ENCODE results near the gene CARD9.

CARD9 gene

GRCh38 chr9:136379401-136379800 is 5.9 kb upstream of the CARD9 start:
- Histone ChIP-seq H3K9me3 (ENCODE audit: control insufficient read depth, insufficient read depth, low read depth, low read length) (no peaks in the 10 kb centered on the region), H3K27ac (ENCODE audit: low read depth, low read length) (no peak overlapping the region), H3K4me3 (ENCODE audit: low read depth, low read length) (no peak overlapping the region), H3K36me3 (ENCODE audit: control insufficient read depth, insufficient read depth, low read length) (peaks cover 93% of the 10 kb centered on the region), H3K9ac (ENCODE audit: low read length) (no peak overlapping the region), H3K4me1 (ENCODE audit: control insufficient read depth, insufficient read depth, low read length) (no peaks in the 10 kb centered on the region), H3K27me3 (ENCODE audit: control insufficient read depth, insufficient read depth, low read length) (no peaks in the 10 kb centered on the region)

DNA sequence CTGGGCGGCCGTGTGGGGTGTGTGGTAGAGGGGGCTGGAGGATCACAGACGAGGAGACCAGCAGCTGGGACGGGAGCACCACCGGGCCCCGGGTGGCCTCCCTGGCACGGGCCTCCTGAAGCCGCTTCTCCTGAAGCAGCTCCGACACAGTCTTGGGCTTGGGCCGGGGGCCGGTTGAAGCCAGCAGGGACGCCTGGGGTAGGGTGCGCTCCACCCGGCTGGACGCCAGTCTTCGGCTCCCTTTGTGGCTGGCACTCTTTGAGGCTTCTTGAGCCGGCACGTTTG is 5.5 kb upstream of the CARD9 start:
- Histone ChIP-seq H3K27ac (ENCODE audit: low read depth, low read length) (no peak overlapping the region), H3K4me1 (ENCODE audit: control insufficient read depth, insufficient read depth, low read length) (no peaks in the 10 kb centered on the region), H3K9me3 (ENCODE audit: control insufficient read depth, insufficient read depth, low read depth, low read length) (no peaks in the 10 kb centered on the region), H3K4me3 (ENCODE audit: low read depth, low read length) (no peak overlapping the region), H3K27me3 (ENCODE audit: control insufficient read depth, insufficient read depth, low read length) (no peaks in the 10 kb centered on the region), H3K36me3 (ENCODE audit: control insufficient read depth, insufficient read depth, low read length) (peaks cover 88% of the 10 kb centered on the region), H3K9ac (ENCODE audit: low read length) (no peak overlapping the region)

DNA sequence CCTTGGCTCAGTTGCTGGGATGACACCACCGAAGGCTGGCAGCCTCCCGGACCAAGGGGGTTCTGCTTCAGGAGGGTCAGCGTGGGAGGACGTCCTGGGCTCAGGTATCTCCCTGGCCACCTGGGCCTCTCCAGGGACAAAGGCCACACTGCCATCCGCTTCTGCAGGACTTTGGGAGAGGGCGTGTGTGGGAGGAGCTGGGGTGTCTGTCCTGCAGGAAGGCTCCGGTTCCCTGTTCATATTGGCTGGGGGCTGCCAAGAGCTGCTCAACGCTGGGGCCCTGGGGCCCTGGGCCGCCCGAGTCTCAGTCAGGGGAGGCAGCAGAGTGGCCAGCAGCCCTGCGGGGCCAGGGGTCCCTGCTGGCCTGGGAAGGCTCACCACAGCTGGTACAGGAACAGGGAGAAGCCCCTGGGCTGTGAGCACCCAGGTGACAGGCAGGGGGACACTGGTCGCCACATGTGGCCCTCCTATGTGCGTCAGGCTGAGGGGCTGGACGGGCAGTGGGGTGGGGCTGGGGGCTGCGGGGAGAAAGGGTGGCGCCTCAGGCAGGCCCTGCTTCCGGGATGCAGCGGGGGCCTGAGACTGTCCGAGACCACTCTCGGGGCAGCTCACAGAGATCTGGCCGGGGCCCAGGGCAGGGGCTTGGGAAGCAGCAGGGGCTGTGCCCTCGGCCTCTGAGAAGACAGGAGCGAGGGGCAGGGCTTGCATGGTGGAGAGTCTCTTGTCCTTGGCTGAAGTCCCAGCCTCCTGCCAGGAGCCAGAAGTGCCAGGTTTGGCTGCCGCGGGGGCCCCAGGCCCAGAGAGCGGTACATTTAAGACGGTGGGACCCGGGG is 4.9 kb upstream of the CARD9 start:
- Histone ChIP-seq H3K9ac (ENCODE audit: low read length) (no peak overlapping the region), H3K27me3 (ENCODE audit: control insufficient read depth, insufficient read depth, low read length) (no peaks in the 10 kb centered on the region), H3K27ac (ENCODE audit: low read depth, low read length) (no peak overlapping the region), H3K9me3 (ENCODE audit: control insufficient read depth, insufficient read depth, low read depth, low read length) (no peaks in the 10 kb centered on the region), H3K36me3 (ENCODE audit: control insufficient read depth, insufficient read depth, low read length) (peaks cover 83% of the 10 kb centered on the region), H3K4me1 (ENCODE audit: control insufficient read depth, insufficient read depth, low read length) (no peaks in the 10 kb centered on the region), H3K4me3 (ENCODE audit: low read depth, low read length) (no peak overlapping the region)

DNA sequence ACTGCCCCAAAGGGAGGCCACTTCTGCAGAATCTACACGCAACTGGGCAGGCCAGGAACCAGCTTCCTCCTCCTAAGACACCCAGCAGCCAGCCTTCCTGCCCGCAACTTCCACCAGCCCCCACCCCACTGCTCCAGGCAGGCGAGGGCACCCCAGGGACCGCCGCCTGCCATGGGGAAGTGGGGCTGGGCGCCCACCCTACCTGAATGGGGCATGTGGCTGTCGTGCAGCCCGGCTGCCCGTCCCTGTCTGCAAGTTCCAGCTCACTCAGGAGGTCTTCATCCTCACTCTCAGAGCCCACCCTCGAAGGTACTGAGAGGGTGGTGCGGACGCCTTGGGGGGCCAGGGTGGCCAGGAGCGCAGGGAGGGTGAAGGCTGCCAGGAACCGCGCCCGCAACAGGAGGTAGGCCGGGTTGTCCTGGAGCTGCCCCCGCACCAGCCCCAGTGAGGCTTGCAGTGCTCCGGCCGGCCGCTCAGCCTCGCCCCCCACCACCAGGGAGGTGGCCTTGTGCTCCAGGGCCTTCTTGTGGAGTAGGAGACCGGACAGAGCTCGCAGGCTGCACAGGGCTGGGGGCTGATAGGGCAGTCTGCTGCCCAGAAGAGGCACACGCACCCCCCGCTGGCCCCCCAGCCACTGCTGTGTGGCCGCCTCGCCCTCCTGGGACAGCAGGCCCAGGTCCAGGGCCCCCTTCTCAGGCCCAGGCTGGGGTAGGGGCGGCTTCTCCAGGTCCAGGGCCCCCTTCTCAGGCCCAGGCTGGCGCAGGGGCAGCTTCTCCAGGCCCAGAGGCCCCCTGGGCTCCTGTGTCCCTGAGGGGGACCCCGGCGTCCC is 4.1 kb upstream of the CARD9 start:
- H3K36me3 ChIP-seq (ENCODE audit: control insufficient read depth, insufficient read depth, low read length): peaks cover 74% of the 10 kb centered on the region
- no peak overlapping the region for H3K27ac ChIP-seq (ENCODE audit: low read depth, low read length)
- no peaks in the 10 kb centered on the region for H3K27me3 ChIP-seq (ENCODE audit: control insufficient read depth, insufficient read depth, low read length)
- H3K4me1 ChIP-seq (ENCODE audit: control insufficient read depth, insufficient read depth, low read length): no peaks in the 10 kb centered on the region; the same call in 1 of the 2 replicates
- H3K9me3 ChIP-seq (ENCODE audit: control insufficient read depth, insufficient read depth, low read depth, low read length): no peaks in the 10 kb centered on the region
- no peak overlapping the region for H3K4me3 ChIP-seq (ENCODE audit: low read depth, low read length)
- H3K9ac ChIP-seq (ENCODE audit: low read length): no peak overlapping the region

GRCh38 chr9:136376457-136376856 is 3.0 kb upstream of the CARD9 start:
- H3K9ac ChIP-seq (ENCODE audit: low read length): no peak overlapping the region
- no peak overlapping the region for H3K27ac ChIP-seq (ENCODE audit: low read depth, low read length)
- peaks cover 63% of the 10 kb centered on the region for H3K36me3 ChIP-seq (ENCODE audit: control insufficient read depth, insufficient read depth, low read length)

GRCh38 chr9:136375096-136375495 is 1.6 kb upstream of the CARD9 start:
- H3K4me3 ChIP-seq (ENCODE audit: low read depth, low read length): no peak overlapping the region
- H3K4me1 ChIP-seq (ENCODE audit: control insufficient read depth, insufficient read depth, low read length): no peaks in the 10 kb centered on the region; the same call in 1 of the 2 replicates
- H3K9me3 ChIP-seq (ENCODE audit: control insufficient read depth, insufficient read depth, low read depth, low read length): no peaks in the 10 kb centered on the region
- peaks cover 54% of the 10 kb centered on the region for H3K36me3 ChIP-seq (ENCODE audit: control insufficient read depth, insufficient read depth, low read length)
- 0 out of 2 replicates have a peak overlapping the region, but pooled peaks have one; percentile 1 for H3K27ac ChIP-seq (ENCODE audit: low read depth, low read length)
- H3K27me3 ChIP-seq (ENCODE audit: control insufficient read depth, insufficient read depth, low read length): no peaks in the 10 kb centered on the region
- no peak overlapping the region for H3K9ac ChIP-seq (ENCODE audit: low read length)

More at GRCh38 chr9:136376457-136376856, 3.0 kb upstream of the CARD9 start:
- H3K9me3 ChIP-seq (ENCODE audit: control insufficient read depth, insufficient read depth, low read depth, low read length): no peaks in the 10 kb centered on the region
- H3K4me1 ChIP-seq (ENCODE audit: control insufficient read depth, insufficient read depth, low read length): no peaks in the 10 kb centered on the region; the same call in 1 of the 2 replicates
- no peaks in the 10 kb centered on the region for H3K27me3 ChIP-seq (ENCODE audit: control insufficient read depth, insufficient read depth, low read length)
- no peak overlapping the region for H3K4me3 ChIP-seq (ENCODE audit: low read depth, low read length)

- Histone ChIP-seq H3K27me3 (ENCODE audit: control insufficient read depth, insufficient read depth, low read length) (no peaks in the 10 kb centered on the region), H3K36me3 (ENCODE audit: control insufficient read depth, insufficient read depth, low read length) (peaks cover 46% of the 10 kb centered on the region), H3K4me1 (ENCODE audit: control insufficient read depth, insufficient read depth, low read length) (no peaks in the 10 kb centered on the region; the same call in 1 of the 2 replicates), H3K4me3 (ENCODE audit: low read depth, low read length) (no peak overlapping the region), H3K9ac (ENCODE audit: low read length) (no peak overlapping the region), H3K9me3 (ENCODE audit: control insufficient read depth, insufficient read depth, low read depth, low read length) (no peaks in the 10 kb centered on the region), H3K27ac (ENCODE audit: low read depth, low read length) (peak overlapping the region; percentile 58; the same call in 1 of the 2 replicates)
Measured at GRCh38 chr9:136374183-136374575, 710 bp upstream of the CARD9 start.

GRCh38 chr9:136372561-136373299 is 739 bp downstream of the CARD9 start:
- Histone ChIP-seq H3K9ac (ENCODE audit: low read length) (no peak overlapping the region), H3K27ac (ENCODE audit: low read depth, low read length) (no peak overlapping the region; the same call in 1 of the 2 replicates), H3K4me1 (ENCODE audit: control insufficient read depth, insufficient read depth, low read length) (no peaks in the 10 kb centered on the region; the same call in 1 of the 2 replicates), H3K27me3 (ENCODE audit: control insufficient read depth, insufficient read depth, low read length) (no peaks in the 10 kb centered on the region), H3K9me3 (ENCODE audit: control insufficient read depth, insufficient read depth, low read depth, low read length) (no peaks in the 10 kb centered on the region), H3K4me3 (ENCODE audit: low read depth, low read length) (no peak overlapping the region), H3K36me3 (ENCODE audit: control insufficient read depth, insufficient read depth, low read length) (peaks cover 34% of the 10 kb centered on the region)

DNA sequence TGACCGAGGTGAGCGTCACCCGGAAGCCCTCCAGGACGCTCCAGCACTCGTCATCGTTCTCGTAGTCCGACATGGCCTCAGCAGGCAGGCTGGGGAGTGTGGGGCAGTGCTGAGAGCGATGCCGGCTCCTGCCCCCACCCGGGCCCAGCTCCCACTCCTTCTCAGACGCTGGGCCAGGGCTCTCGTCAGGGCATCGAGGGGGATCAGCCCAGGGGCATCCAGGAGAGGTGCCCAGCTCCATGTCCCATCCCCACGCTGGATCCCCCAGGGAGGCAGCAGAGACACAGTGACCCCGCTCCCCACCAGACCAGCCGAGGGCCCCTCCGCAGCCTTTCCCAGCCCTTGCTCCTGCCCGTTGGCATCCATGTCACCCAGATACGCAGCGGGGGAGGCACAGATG is 1.5 kb downstream of the CARD9 start:
- no peaks in the 10 kb centered on the region for H3K9me3 ChIP-seq (ENCODE audit: control insufficient read depth, insufficient read depth, low read depth, low read length)
- no peak overlapping the region for H3K4me3 ChIP-seq (ENCODE audit: low read depth, low read length)
- no peak overlapping the region for H3K27ac ChIP-seq (ENCODE audit: low read depth, low read length)

DNA sequence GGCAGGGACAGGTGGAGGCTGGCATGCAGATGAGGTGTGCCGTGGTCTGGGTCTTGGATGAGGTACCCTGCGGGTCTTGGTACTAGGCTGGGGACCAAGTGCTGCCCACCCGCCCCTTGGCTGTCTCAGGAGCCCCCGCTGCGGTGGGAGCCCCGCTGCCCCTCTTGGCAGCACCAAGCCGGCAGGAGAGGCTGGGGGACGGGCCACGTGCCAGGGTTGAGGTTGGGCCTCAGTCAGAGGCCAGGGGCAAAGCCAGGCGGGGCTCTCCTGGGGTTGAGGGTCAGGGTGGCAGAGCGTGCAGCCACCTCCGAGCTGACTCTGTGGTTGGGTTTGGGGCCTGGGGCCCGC is 2.0 kb downstream of the CARD9 start:
- H3K36me3 ChIP-seq (ENCODE audit: control insufficient read depth, insufficient read depth, low read length): peaks cover 24% of the 10 kb centered on the region
- H3K9ac ChIP-seq (ENCODE audit: low read length): no peak overlapping the region
- H3K4me3 ChIP-seq (ENCODE audit: low read depth, low read length): no peak overlapping the region
- no peak overlapping the region for H3K27ac ChIP-seq (ENCODE audit: low read depth, low read length)
- H3K9me3 ChIP-seq (ENCODE audit: control insufficient read depth, insufficient read depth, low read depth, low read length): no peaks in the 10 kb centered on the region
- H3K4me1 ChIP-seq (ENCODE audit: control insufficient read depth, insufficient read depth, low read length): no peaks in the 10 kb centered on the region; the same call in 1 of the 2 replicates
- no peaks in the 10 kb centered on the region for H3K27me3 ChIP-seq (ENCODE audit: control insufficient read depth, insufficient read depth, low read length)

More for the DNA sequence above, 1.5 kb downstream of the CARD9 start:
- Histone ChIP-seq H3K36me3 (ENCODE audit: control insufficient read depth, insufficient read depth, low read length) (peaks cover 29% of the 10 kb centered on the region), H3K9ac (ENCODE audit: low read length) (no peak overlapping the region), H3K4me1 (ENCODE audit: control insufficient read depth, insufficient read depth, low read length) (no peaks in the 10 kb centered on the region; the same call in 1 of the 2 replicates), H3K27me3 (ENCODE audit: control insufficient read depth, insufficient read depth, low read length) (no peaks in the 10 kb centered on the region)
